ENCODE data around the gene C2CD4D. TPM values are rescaled to one million over a fixed set of nuclear protein-coding genes. Genes with fewer than 3 reads are reported as not detected.

C2CD4D gene
- polyA plus RNA-seq, 2 of the 4 experiments (the other 2 are of a cell fraction) = not detected

DNA sequence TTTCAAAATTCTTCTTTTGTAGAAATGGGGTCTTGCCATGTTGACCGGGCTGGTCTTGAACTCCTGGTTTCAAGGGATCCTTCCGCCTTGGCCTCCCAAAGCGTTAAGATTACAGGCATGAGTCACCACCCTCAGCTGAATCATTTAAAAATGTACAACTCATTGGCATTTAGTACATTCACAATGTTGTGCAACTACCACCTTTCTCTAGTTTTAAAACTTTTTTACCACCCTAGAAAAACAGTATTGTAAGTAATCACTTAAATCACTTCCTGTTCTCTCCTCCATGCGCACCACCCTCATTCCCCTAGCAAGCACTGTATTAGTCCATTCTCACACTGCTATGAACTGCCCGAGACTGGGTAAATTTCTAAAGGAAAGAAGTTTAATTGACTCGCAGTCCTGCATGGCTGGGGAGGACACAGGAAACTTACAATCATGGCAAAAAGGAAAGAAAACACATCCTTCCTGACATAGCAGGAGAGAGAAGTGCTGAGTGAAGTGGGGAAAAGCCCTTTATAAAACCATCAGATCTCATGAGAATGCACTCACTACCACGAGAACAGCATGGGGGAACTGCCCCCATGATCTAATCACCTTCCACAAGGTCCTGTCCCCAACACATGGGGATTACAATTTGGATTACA is 28.3 kb upstream of the C2CD4D start:
- 58% methylated on average over 7 of the region's 7 CpGs for WGBS (ENCODE audit: missing lambda C conversion rate)
- Histone ChIP-seq H3K9me3 (no peaks in the 10 kb centered on the region), H3K4me3 (no peak overlapping the region), H3K4me1 (no peaks in the 10 kb centered on the region), H3K27ac (no peak overlapping the region), H3K4me2 (no peak overlapping the region)
- POLR2A ChIA-PET = interaction anchor here (0.7 kb wide), 1 partner anchor 42 kb away, joined by 7 read pairs; no protein-coding TSS in a partner anchor
- CTCF ChIA-PET = interaction anchor here (1.0 kb wide), 1 partner anchor 41 kb away, joined by 3 read pairs; the partner anchor contains the start of gene THEM4
- no peak for FAIRE-seq
- ATAC-seq = no peak
- peak in 1 of 2 experiments; percentile 29 for DNase-seq (ENCODE audit: low read depth in 1 of 2, low spot score in 1 of 2)
- TF ChIP-seq FOSL2 (IDR thresholded peaks at IDR 0.05) = no peak
- peak; percentile 64; the same call in 1 of the 2 replicates for TF ChIP-seq FOSL2 (CRISPR knock-in tag; IDR thresholded peaks at IDR 0.05)
- peak in 1 of 2 experiments; percentile 33; a peak in 1 of 4 replicates for TF ChIP-seq CEBPB (IDR thresholded peaks at IDR 0.05)
- no peak for TF ChIP-seq RAD21 (conservative IDR thresholded peaks at IDR 0.05 in 1 of 2, IDR thresholded peaks at IDR 0.05 in 1 of 2)

DNA sequence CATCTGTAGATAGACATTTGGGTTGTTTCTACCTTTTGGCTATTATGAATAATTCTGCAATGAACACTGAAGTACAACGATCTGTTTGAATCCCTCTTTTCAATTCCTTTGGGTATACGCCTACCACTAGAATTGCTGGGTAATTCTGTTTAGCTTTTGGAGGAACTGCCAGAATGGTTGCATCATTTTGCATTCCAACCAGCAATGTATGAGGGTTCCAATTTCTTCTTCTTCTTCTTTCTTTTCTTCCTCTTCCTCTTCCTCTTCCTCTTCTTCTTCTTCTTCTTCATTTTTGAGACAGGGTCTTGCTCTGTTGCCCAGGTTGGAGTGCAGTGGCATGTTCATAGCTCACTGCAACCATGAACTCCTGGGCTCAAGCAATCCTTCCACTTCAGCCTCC is 27.7 kb upstream of the C2CD4D start:
- Histone ChIP-seq H3K4me3 (no peak overlapping the region), H3K4me2 (no peak overlapping the region), H3K27ac (no peak overlapping the region), H3K9me3 (no peaks in the 10 kb centered on the region), H3K4me1 (no peaks in the 10 kb centered on the region)
- CTCF ChIA-PET = no interaction called here
- ATAC-seq (no peak), FAIRE-seq (no peak), DNase-seq (ENCODE audit: low read depth in 1 of 2, low spot score in 1 of 2) (no peak)
- WGBS (ENCODE audit: missing lambda C conversion rate) = 89% methylated on average over 2 of the region's 2 CpGs
- POLR2A ChIA-PET = interaction anchor here (0.7 kb wide), 1 partner anchor 43 kb away, joined by 7 read pairs; no protein-coding TSS in a partner anchor
- no peak for TF ChIP-seq FOXS1 (CRISPR knock-in tag; IDR thresholded peaks at IDR 0.05)
- TF ChIP-seq PHF8 (IDR thresholded peaks at IDR 0.05; ENCODE audit: borderline replicate concordance, low read depth) = no peak
- no peak for TF ChIP-seq RARB (CRISPR knock-in tag; IDR thresholded peaks at IDR 0.05)
- no peak for TF ChIP-seq POLR2A (IDR thresholded peaks at IDR 0.05; ENCODE audit: low read length)
- TF ChIP-seq HOXB5 (CRISPR knock-in tag; IDR thresholded peaks at IDR 0.05) = no peak
- TF ChIP-seq SMC3 (IDR thresholded peaks at IDR 0.05) = no peak

- no peak overlapping the region for H3K4me2 ChIP-seq
- WGBS (ENCODE audit: missing lambda C conversion rate) = 41% methylated on average over 2 of the region's 2 CpGs
- H3K4me3 ChIP-seq = no peak overlapping the region
- H3K9me3 ChIP-seq = no peaks in the 10 kb centered on the region
- FAIRE-seq (no peak), ATAC-seq (peak; percentile 17; a peak in 2 of 6 replicates), DNase-seq (ENCODE audit: low read depth in 1 of 2, low spot score in 1 of 2) (no peak)
- H3K27ac ChIP-seq = no peak overlapping the region
- CTCF ChIA-PET = interaction anchor here (0.9 to 1.2 kb wide), 4 partner anchors 9 to 316 kb away, joined by 3 to 4 read pairs (median 4); no protein-coding TSS in a partner anchor
- no peaks in the 10 kb centered on the region for H3K4me1 ChIP-seq
- POLR2A ChIA-PET = no interaction called here
- TF ChIP-seq RCOR1 (IDR thresholded peaks at IDR 0.05; ENCODE audit: low read depth, low read length) (no peak), MYC (IDR thresholded peaks at IDR 0.05; ENCODE audit: borderline replicate concordance, low read length) (no peak), CBX2 (IDR thresholded peaks at IDR 0.05; ENCODE audit: borderline replicate concordance, low read depth) (no peak), HOXB5 (CRISPR knock-in tag; IDR thresholded peaks at IDR 0.05) (no peak), SREBF2 (IDR thresholded peaks at IDR 0.05) (no peak), NFE2L2 (conservative IDR thresholded peaks at IDR 0.05; ENCODE audit: low read length) (no peak), HEYL (CRISPR knock-in tag; IDR thresholded peaks at IDR 0.05) (no peak), ATOH8 (CRISPR knock-in tag; IDR thresholded peaks at IDR 0.05; ENCODE audit: low read depth) (no peak), CEBPB (IDR thresholded peaks at IDR 0.05) (no peak), CBX8 (IDR thresholded peaks at IDR 0.05) (no peak), JUNB (IDR thresholded peaks at IDR 0.05) (no peak), NPAS2 (CRISPR knock-in tag; IDR thresholded peaks at IDR 0.05; ENCODE audit: borderline replicate concordance) (no peak)
- TF ChIP-seq, protein P1, sequence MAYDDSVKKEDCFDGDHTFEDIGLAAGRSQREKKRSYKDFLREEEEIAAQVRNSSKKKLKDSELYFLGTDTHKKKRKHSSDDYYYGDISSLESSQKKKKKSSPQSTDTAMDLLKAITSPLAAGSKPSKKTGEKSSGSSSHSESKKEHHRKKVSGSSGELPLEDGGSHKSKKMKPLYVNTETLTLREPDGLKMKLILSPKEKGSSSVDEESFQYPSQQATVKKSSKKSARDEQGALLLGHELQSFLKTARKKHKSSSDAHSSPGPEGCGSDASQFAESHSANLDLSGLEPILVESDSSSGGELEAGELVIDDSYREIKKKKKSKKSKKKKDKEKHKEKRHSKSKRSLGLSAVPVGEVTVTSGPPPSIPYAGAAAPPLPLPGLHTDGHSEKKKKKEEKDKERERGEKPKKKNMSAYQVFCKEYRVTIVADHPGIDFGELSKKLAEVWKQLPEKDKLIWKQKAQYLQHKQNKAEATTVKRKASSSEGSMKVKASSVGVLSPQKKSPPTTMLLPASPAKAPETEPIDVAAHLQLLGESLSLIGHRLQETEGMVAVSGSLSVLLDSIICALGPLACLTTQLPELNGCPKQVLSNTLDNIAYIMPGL (CRISPR knock-in tag; IDR thresholded peaks at IDR 0.05; ENCODE audit: borderline replicate concordance) = no peak
These were observed 24.8 kb upstream of the C2CD4D start for GRCh38 chr1:151864411-151864810.
